ENCODE results near the gene GALNT16. TPM values are rescaled to one million over a fixed set of nuclear protein-coding genes. Genes with fewer than 3 reads are reported as not detected.

The GALNT16 gene
- total and polyA plus RNA-seq, 2 donors (not counting 1 experiment from before 2014, with no cell fraction given) = 0.09 to 3.4 TPM

- no peaks in the 10 kb centered on the region for H3K9me3 ChIP-seq (ENCODE audit: control extremely low read depth in 1 of 3, control insufficient read depth in 2 of 3, insufficient read depth in 1 of 3, low read length in 2 of 3)
- no peak overlapping the region for H3K9ac ChIP-seq (ENCODE audit: low read length)
- DNase-seq (no peak), ATAC-seq (ENCODE audit: low read depth) (no peak)
- 78% methylated on average over 4 of the region's 4 CpGs for WGBS (ENCODE audit: insufficient coverage)
- H3K4me2 ChIP-seq (replicated peaks; ENCODE audit: low read depth, low read length, poor library complexity, severe bottlenecking) = no peak overlapping the region
- H2AFZ ChIP-seq (ENCODE audit: insufficient read depth, low read depth, low read length, poor library complexity, severe bottlenecking) = no peak overlapping the region
- CTCF ChIA-PET = interaction anchor here (1.0 kb wide), 1 partner anchor 191 kb away, joined by 6 read pairs; no protein-coding TSS in a partner anchor
- TF ChIP-seq EZH2 (IDR thresholded peaks at IDR 0.05; ENCODE audit: borderline replicate concordance, insufficient read depth, low read depth, low read length, poor library complexity, severe bottlenecking) (no peak), CTCF (IDR thresholded peaks at IDR 0.05) (no peak)
- H3K27me3 Mint-ChIP-seq = peaks cover 28% of the 10 kb centered on the region
- H3K36me3 ChIP-seq (replicated peaks in 1 of 2; ENCODE audit: control extremely low read depth in 1 of 2, control insufficient read depth in 1 of 2, extremely low read depth in 1 of 2, insufficient read depth in 2 of 2, low read length in 1 of 2) = no peaks in the 10 kb centered on the region
- intact Hi-C loops (cut with micrococcal nuclease) = no loop called here
- POLR2A ChIA-PET = no interaction called here
- H3K4me1 ChIP-seq (ENCODE audit: control insufficient read depth in 2 of 2, insufficient read depth in 2 of 2, low read length in 2 of 2) = no peaks in the 10 kb centered on the region
- H3K27me3 ChIP-seq (replicated peaks in 1 of 4; ENCODE audit: control extremely low read depth in 1 of 4, control insufficient read depth in 3 of 4, insufficient read depth in 4 of 4, low read length in 3 of 4) = peaks cover 0 to 15% (median 0%) of the 10 kb centered on the region in 4 experiments
- H3K9me3 Mint-ChIP-seq (ENCODE audit: insufficient read depth) = no peaks in the 10 kb centered on the region
- no peaks in the 10 kb centered on the region for H4K20me1 ChIP-seq (ENCODE audit: control insufficient read depth, insufficient read depth, low read length, poor library complexity, severe bottlenecking)
- no peak overlapping the region for H3K27ac ChIP-seq (ENCODE audit: low read length in 2 of 2)
- no peaks in the 10 kb centered on the region for H3K79me2 ChIP-seq (ENCODE audit: control insufficient read depth, insufficient read depth, low read length)
- no peak overlapping the region for H3K27ac Mint-ChIP-seq
- H3K4me3 ChIP-seq (ENCODE audit: control extremely low read depth in 1 of 5, extremely low read depth in 1 of 5, insufficient read depth in 1 of 5, low read depth in 2 of 5, low read length in 4 of 5) = no peak overlapping the region
- H3K4me3 Mint-ChIP-seq = no peak overlapping the region
- no peaks in the 10 kb centered on the region for H3K4me1 Mint-ChIP-seq
Observed at GRCh38 chr14:69268763-69269162, 8.8 kb downstream of the GALNT16 start.

- TF ChIP-seq CTCF (IDR thresholded peaks at IDR 0.05) (no peak), EZH2 (IDR thresholded peaks at IDR 0.05; ENCODE audit: borderline replicate concordance, insufficient read depth, low read depth, low read length, poor library complexity, severe bottlenecking) (no peak)
- H3K4me2 ChIP-seq (replicated peaks; ENCODE audit: low read depth, low read length, poor library complexity, severe bottlenecking) = no peak overlapping the region
Observed at GRCh38 chr14:69269381-69269780, 9.4 kb downstream of the GALNT16 start.

More at GRCh38 chr14:69269381-69269780, 9.4 kb downstream of the GALNT16 start:
- Histone ChIP-seq H3K79me2 (ENCODE audit: control insufficient read depth, insufficient read depth, low read length) (no peaks in the 10 kb centered on the region), H3K4me3 (ENCODE audit: control extremely low read depth in 1 of 5, extremely low read depth in 1 of 5, insufficient read depth in 1 of 5, low read depth in 2 of 5, low read length in 4 of 5) (no peak overlapping the region), H3K4me1 (ENCODE audit: control insufficient read depth in 2 of 2, insufficient read depth in 2 of 2, low read length in 2 of 2) (no peaks in the 10 kb centered on the region), H3K9me3 (ENCODE audit: control extremely low read depth in 1 of 3, control insufficient read depth in 2 of 3, insufficient read depth in 1 of 3, low read length in 2 of 3) (no peaks in the 10 kb centered on the region), H3K36me3 (replicated peaks in 1 of 2; ENCODE audit: control extremely low read depth in 1 of 2, control insufficient read depth in 1 of 2, extremely low read depth in 1 of 2, insufficient read depth in 2 of 2, low read length in 1 of 2) (no peaks in the 10 kb centered on the region), H3K9ac (ENCODE audit: low read length) (no peak overlapping the region), H2AFZ (ENCODE audit: insufficient read depth, low read depth, low read length, poor library complexity, severe bottlenecking) (no peak overlapping the region), H3K27ac (ENCODE audit: low read length in 2 of 2) (no peak overlapping the region), H4K20me1 (ENCODE audit: control insufficient read depth, insufficient read depth, low read length, poor library complexity, severe bottlenecking) (no peaks in the 10 kb centered on the region), H3K27me3 (replicated peaks in 1 of 4; ENCODE audit: control extremely low read depth in 1 of 4, control insufficient read depth in 3 of 4, insufficient read depth in 4 of 4, low read length in 3 of 4) (peaks cover 0 to 14% (median 0%) of the 10 kb centered on the region in 4 experiments)
- no peak for ATAC-seq (ENCODE audit: low read depth)
- ChIA-PET CTCF (no interaction called here), POLR2A (no interaction called here)
- no peaks in the 10 kb centered on the region for H3K4me1 Mint-ChIP-seq
- no peak for DNase-seq
- H3K27ac Mint-ChIP-seq = no peak overlapping the region
- intact Hi-C loops (cut with micrococcal nuclease) = no loop called here
- H3K4me3 Mint-ChIP-seq = no peak overlapping the region
- H3K9me3 Mint-ChIP-seq (ENCODE audit: insufficient read depth) = no peaks in the 10 kb centered on the region
- peaks cover 26% of the 10 kb centered on the region for H3K27me3 Mint-ChIP-seq
- WGBS (ENCODE audit: insufficient coverage) = 92% methylated on average over 1 of the region's 1 CpG
